ENCODE results near the gene DIS3L2. TPM values are rescaled to one million over a fixed set of nuclear protein-coding genes. Genes with fewer than 3 reads are reported as not detected.
"Not testable (repeated sequence)": the region's sequence is repeated elsewhere in the genome, so short reads cannot be mapped to it uniquely, and the experiment has no call there.

Gene DIS3L2
- total RNA-seq, 1 donor from 2014 or later = 24.0 TPM

DNA sequence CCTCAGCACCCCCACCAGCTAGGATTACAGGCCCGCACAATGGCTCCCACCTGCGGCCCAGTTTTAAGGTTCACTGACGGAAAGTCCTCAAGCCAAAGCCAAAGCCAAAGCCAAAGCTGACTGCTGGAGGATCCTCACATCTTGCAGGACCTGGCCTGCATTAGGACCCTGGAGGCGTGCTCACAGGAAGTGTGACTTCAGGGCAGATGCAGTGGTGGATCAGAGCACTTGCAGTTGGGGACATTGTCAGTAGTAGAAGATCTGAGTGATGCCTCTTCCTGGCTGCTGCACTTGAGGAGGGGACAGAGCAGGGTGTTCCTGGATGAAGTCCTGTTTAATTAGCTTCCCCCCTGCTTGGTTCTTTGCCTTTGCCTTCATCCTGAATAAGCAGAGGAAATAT, 348.1 kb downstream of the DIS3L2 start:
- no peak for TF ChIP-seq EZH2 (IDR thresholded peaks at IDR 0.05; ENCODE audit: insufficient read depth, low read length)
- TF ChIP-seq, protein P1, sequence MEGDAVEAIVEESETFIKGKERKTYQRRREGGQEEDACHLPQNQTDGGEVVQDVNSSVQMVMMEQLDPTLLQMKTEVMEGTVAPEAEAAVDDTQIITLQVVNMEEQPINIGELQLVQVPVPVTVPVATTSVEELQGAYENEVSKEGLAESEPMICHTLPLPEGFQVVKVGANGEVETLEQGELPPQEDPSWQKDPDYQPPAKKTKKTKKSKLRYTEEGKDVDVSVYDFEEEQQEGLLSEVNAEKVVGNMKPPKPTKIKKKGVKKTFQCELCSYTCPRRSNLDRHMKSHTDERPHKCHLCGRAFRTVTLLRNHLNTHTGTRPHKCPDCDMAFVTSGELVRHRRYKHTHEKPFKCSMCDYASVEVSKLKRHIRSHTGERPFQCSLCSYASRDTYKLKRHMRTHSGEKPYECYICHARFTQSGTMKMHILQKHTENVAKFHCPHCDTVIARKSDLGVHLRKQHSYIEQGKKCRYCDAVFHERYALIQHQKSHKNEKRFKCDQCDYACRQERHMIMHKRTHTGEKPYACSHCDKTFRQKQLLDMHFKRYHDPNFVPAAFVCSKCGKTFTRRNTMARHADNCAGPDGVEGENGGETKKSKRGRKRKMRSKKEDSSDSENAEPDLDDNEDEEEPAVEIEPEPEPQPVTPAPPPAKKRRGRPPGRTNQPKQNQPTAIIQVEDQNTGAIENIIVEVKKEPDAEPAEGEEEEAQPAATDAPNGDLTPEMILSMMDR (IDR thresholded peaks at IDR 0.05; ENCODE audit: insufficient read depth, low read depth, low read length) = no peak
- H3K27ac ChIP-seq (ENCODE audit: low read depth, low read length) = no peak overlapping the region
- H3K9me3 ChIP-seq (ENCODE audit: insufficient read depth, low read depth, low read length) = no peaks in the 10 kb centered on the region
- DNase-seq (ENCODE audit: low read depth) = no peak
- H3K4me2 ChIP-seq (ENCODE audit: low read length) = no peak overlapping the region
- H2AFZ ChIP-seq (ENCODE audit: low read depth, low read length) = no peak overlapping the region
- H4K20me1 ChIP-seq (ENCODE audit: insufficient read depth, low read length) = no peaks in the 10 kb centered on the region
- H3K9ac ChIP-seq (ENCODE audit: low read length) = no peak overlapping the region
- H3K4me3 ChIP-seq (ENCODE audit: insufficient read depth, low read depth, low read length) = no peak overlapping the region
- no peaks in the 10 kb centered on the region for H3K27me3 ChIP-seq (ENCODE audit: insufficient read depth, low read length)
- Mint-ChIP-seq H3K9me3 (ENCODE audit: unreplicated experiment) (peaks cover 10% of the 10 kb centered on the region), H3K4me3 (ENCODE audit: unreplicated experiment) (no peak overlapping the region), H3K36me3 (ENCODE audit: low read depth, unreplicated experiment) (peaks cover 19% of the 10 kb centered on the region), H3K4me1 (ENCODE audit: low read depth, unreplicated experiment) (no peaks in the 10 kb centered on the region), H3K27me3 (ENCODE audit: low read depth, unreplicated experiment) (no peaks in the 10 kb centered on the region), H3K27ac (ENCODE audit: unreplicated experiment) (no peak overlapping the region)
- H3K4me1 ChIP-seq (ENCODE audit: insufficient read depth, low read length) = no peaks in the 10 kb centered on the region
- H3K36me3 ChIP-seq (ENCODE audit: insufficient read depth, low read length) = no peaks in the 10 kb centered on the region
- no peak for FAIRE-seq
- no peaks in the 10 kb centered on the region for H3K79me2 ChIP-seq (ENCODE audit: insufficient read depth, low read length)

DNA sequence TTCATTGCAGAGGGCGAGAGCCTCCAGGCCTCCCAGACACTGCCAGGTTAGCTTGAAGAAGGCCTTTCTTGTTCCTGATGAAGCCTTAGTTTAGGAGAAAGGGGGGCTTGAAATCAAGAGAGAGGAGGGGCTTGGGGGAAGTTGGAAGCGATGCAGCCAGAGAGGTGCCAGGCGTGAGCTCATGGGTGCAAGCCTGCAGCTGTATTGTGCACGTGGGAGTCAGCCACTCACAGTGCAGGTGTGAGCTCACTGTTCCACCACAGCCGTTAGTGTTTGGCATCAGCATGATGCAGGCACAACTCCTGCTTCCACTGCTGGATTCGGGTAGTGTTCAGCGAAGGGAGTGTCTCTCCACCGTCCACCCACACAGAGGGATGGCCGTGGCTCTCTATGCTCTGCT, 348.6 kb downstream of the DIS3L2 start:
- peaks cover 10% of the 10 kb centered on the region for H3K9me3 Mint-ChIP-seq (ENCODE audit: unreplicated experiment)
- Histone ChIP-seq H3K9me3 (ENCODE audit: insufficient read depth, low read depth, low read length) (no peaks in the 10 kb centered on the region), H3K27ac (ENCODE audit: low read depth, low read length) (no peak overlapping the region), H3K9ac (ENCODE audit: low read length) (no peak overlapping the region), H4K20me1 (ENCODE audit: insufficient read depth, low read length) (peaks cover 3% of the 10 kb centered on the region), H3K27me3 (ENCODE audit: insufficient read depth, low read length) (no peaks in the 10 kb centered on the region), H3K4me2 (ENCODE audit: low read length) (no peak overlapping the region), H2AFZ (ENCODE audit: low read depth, low read length) (no peak overlapping the region), H3K4me1 (ENCODE audit: insufficient read depth, low read length) (peaks cover 2% of the 10 kb centered on the region), H3K4me3 (ENCODE audit: insufficient read depth, low read depth, low read length) (no peak overlapping the region), H3K36me3 (ENCODE audit: insufficient read depth, low read length) (no peaks in the 10 kb centered on the region), H3K79me2 (ENCODE audit: insufficient read depth, low read length) (no peaks in the 10 kb centered on the region)
- peaks cover 20% of the 10 kb centered on the region for H3K36me3 Mint-ChIP-seq (ENCODE audit: low read depth, unreplicated experiment)
- H3K27ac Mint-ChIP-seq (ENCODE audit: unreplicated experiment) = no peak overlapping the region
- H3K27me3 Mint-ChIP-seq (ENCODE audit: low read depth, unreplicated experiment) = no peaks in the 10 kb centered on the region
- TF ChIP-seq EZH2 (IDR thresholded peaks at IDR 0.05; ENCODE audit: insufficient read depth, low read length) = no peak
- FAIRE-seq (no peak), DNase-seq (ENCODE audit: low read depth) (no peak)
- no peaks in the 10 kb centered on the region for H3K4me1 Mint-ChIP-seq (ENCODE audit: low read depth, unreplicated experiment)
- no peak overlapping the region for H3K4me3 Mint-ChIP-seq (ENCODE audit: unreplicated experiment)

DNA sequence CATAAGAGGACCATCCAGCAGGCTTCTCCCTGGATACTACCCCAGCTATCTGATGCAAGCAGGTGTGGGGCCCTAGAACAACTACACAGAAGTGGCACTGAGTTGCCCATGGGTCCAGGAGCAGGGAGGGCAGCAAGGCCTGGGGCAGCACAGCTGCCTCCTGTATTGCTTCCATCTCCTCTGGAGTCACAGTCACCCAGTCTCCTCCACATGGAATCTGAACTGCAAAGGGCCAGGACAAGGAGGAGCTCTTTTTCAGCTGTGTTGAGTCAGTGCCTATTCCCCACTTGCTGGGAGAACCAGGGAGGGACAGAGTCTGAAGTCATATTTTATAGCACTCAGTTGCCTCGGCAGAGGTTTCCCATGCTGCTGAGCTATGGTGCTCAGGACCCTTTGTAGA, 349.2 kb downstream of the DIS3L2 start:
- FAIRE-seq = no peak

DNA sequence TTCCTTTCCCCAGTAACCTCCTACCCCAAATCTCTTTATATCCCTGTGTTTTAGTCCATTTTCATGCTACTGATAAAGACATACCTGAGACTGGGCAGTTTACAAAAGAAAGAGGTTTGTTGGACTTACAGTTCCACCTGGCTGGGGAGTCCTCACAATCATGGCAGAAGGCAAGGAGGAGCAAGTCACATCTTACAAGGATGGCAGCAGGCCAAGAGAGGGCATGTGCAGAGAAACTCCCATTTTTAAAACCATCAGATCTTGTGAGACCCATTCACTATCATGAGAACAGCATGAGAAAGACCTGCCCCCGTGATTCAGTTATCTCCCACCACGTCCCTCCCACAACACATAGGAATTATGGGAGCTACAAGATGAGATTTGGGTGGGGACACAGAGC, 352.1 kb downstream of the DIS3L2 start:
- not testable (repeated sequence) for H3K79me2 ChIP-seq (ENCODE audit: insufficient read depth, low read length); H3K36me3 ChIP-seq (ENCODE audit: insufficient read depth, low read length); H3K27ac ChIP-seq (ENCODE audit: low read depth, low read length); H3K9ac ChIP-seq (ENCODE audit: low read length); H3K27me3 ChIP-seq (ENCODE audit: insufficient read depth, low read length); H3K27me3 Mint-ChIP-seq (ENCODE audit: low read depth, unreplicated experiment); DNase-seq (ENCODE audit: low read depth); H3K4me3 Mint-ChIP-seq (ENCODE audit: unreplicated experiment); H3K4me1 Mint-ChIP-seq (ENCODE audit: low read depth, unreplicated experiment); H3K9me3 ChIP-seq (ENCODE audit: insufficient read depth, low read depth, low read length); H3K27ac Mint-ChIP-seq (ENCODE audit: unreplicated experiment); FAIRE-seq; H2AFZ ChIP-seq (ENCODE audit: low read depth, low read length); H3K4me2 ChIP-seq (ENCODE audit: low read length); H3K4me3 ChIP-seq (ENCODE audit: insufficient read depth, low read depth, low read length); H4K20me1 ChIP-seq (ENCODE audit: insufficient read depth, low read length)
- peaks cover 12% of the 10 kb centered on the region for H3K4me1 ChIP-seq (ENCODE audit: insufficient read depth, low read length)
- H3K36me3 Mint-ChIP-seq (ENCODE audit: low read depth, unreplicated experiment) = peaks cover 23% of the 10 kb centered on the region
- peaks cover 10% of the 10 kb centered on the region for H3K9me3 Mint-ChIP-seq (ENCODE audit: unreplicated experiment)

More for the DNA sequence above, 349.2 kb downstream of the DIS3L2 start:
- H3K4me3 Mint-ChIP-seq (ENCODE audit: unreplicated experiment) = no peak overlapping the region
- Histone ChIP-seq H3K4me1 (ENCODE audit: insufficient read depth, low read length) (peaks cover 8% of the 10 kb centered on the region), H4K20me1 (ENCODE audit: insufficient read depth, low read length) (peaks cover 5% of the 10 kb centered on the region), H3K4me2 (ENCODE audit: low read length) (no peak overlapping the region), H3K9me3 (ENCODE audit: insufficient read depth, low read depth, low read length) (no peaks in the 10 kb centered on the region), H3K4me3 (ENCODE audit: insufficient read depth, low read depth, low read length) (no peak overlapping the region), H3K27ac (ENCODE audit: low read depth, low read length) (no peak overlapping the region), H3K36me3 (ENCODE audit: insufficient read depth, low read length) (no peaks in the 10 kb centered on the region), H3K27me3 (ENCODE audit: insufficient read depth, low read length) (no peaks in the 10 kb centered on the region), H3K79me2 (ENCODE audit: insufficient read depth, low read length) (no peaks in the 10 kb centered on the region), H2AFZ (ENCODE audit: low read depth, low read length) (no peak overlapping the region), H3K9ac (ENCODE audit: low read length) (no peak overlapping the region)
- DNase-seq (ENCODE audit: low read depth) = no peak
- peaks cover 21% of the 10 kb centered on the region for H3K36me3 Mint-ChIP-seq (ENCODE audit: low read depth, unreplicated experiment)
- TF ChIP-seq, protein P1 (IDR thresholded peaks at IDR 0.05; ENCODE audit: insufficient read depth, low read depth, low read length) = no peak
- no peak for TF ChIP-seq EZH2 (IDR thresholded peaks at IDR 0.05; ENCODE audit: insufficient read depth, low read length)
- H3K4me1 Mint-ChIP-seq (ENCODE audit: low read depth, unreplicated experiment) = peaks cover 4% of the 10 kb centered on the region
- no peaks in the 10 kb centered on the region for H3K27me3 Mint-ChIP-seq (ENCODE audit: low read depth, unreplicated experiment)
- H3K27ac Mint-ChIP-seq (ENCODE audit: unreplicated experiment) = no peak overlapping the region
- H3K9me3 Mint-ChIP-seq (ENCODE audit: unreplicated experiment) = peaks cover 10% of the 10 kb centered on the region
